GM23338 (cell line): Measurements from ENCODE around the gene KCTD7. TPM values are rescaled to one million over a fixed set of nuclear protein-coding genes. Genes with fewer than 3 reads are reported as not detected.

Source experiments
- ATAC-seq: fragments of 200-7000 bp; cut with Tn5 transposase; 3 replicates; pipeline ENCODE4 v1.9.1; 2020
- DNase-seq: peaks from one replicate; pipeline ENCODE4 v3.0.0-alpha.2; 2015; ENCODE audit warnings: low spot score
- H2AFZ ChIP-seq: fragments of 200-600 bp; sonication (generic); 2 replicates; pipeline ENCODE4 v1.8.0; 2016; ENCODE audit warnings: antibody characterized with exemption, mild to moderate bottlenecking, moderate library complexity
- H3F3A ChIP-seq: fragments of 200-600 bp; sonication (generic); replicated peaks from 2 replicates; pipeline ENCODE4 v1.8.0; 2017; ENCODE audit warnings: antibody characterized with exemption, mixed run types, low read depth
- H3K27ac ChIP-seq: fragments of 200-600 bp; sonication (generic); 2 replicates; pipeline ENCODE4 v1.6.1; 2016; ENCODE audit warnings: low read depth
- H3K27me3 ChIP-seq: fragments of 200-600 bp; sonication (generic); 2 replicates; pipeline ENCODE4 v1.8.0; 2016; ENCODE audit warnings: mild to moderate bottlenecking, mixed run types, moderate library complexity; ENCODE audit not compliant: insufficient read depth
- H3K36me3 ChIP-seq: fragments of 200-600 bp; sonication (generic); 2 replicates; pipeline ENCODE4 v1.8.0; 2016; ENCODE audit warnings: mild to moderate bottlenecking; ENCODE audit not compliant: insufficient read depth
- H3K4me1 ChIP-seq: fragments of 200-600 bp; sonication (generic); 2 replicates; pipeline ENCODE4 v1.8.0; 2016; ENCODE audit warnings: mild to moderate bottlenecking, moderate library complexity; ENCODE audit not compliant: insufficient read depth
- H3K4me2 ChIP-seq: fragments of 200-600 bp; sonication (generic); 2 replicates; pipeline ENCODE4 v1.7.1; 2017; ENCODE audit warnings: mixed run types
- H3K4me3 ChIP-seq: fragments of 200-600 bp; sonication (generic); 2 replicates; pipeline ENCODE4 v1.6.1; 2016; ENCODE audit warnings: mixed run types
- H3K79me2 ChIP-seq: fragments of 200-600 bp; sonication (generic); replicated peaks from 2 replicates; pipeline ENCODE4 v1.8.0; 2017; ENCODE audit warnings: mild to moderate bottlenecking; ENCODE audit not compliant: insufficient read depth
- H3K9me2 ChIP-seq: fragments of 200-600 bp; sonication (generic); 2 replicates; pipeline ENCODE4 v1.8.0; 2017; ENCODE audit not compliant: insufficient read depth
- H4K20me1 ChIP-seq: fragments of 200-600 bp; sonication (generic); replicated peaks from 2 replicates; pipeline ENCODE4 v1.8.0; 2017; ENCODE audit warnings: mild to moderate bottlenecking; ENCODE audit not compliant: insufficient read depth
- H3K27ac Mint-ChIP-seq: 2 replicates; pipeline ENCODE4 v1.8.0; 2020; ENCODE audit warnings: inconsistent platforms, mild to moderate bottlenecking, moderate library complexity, mixed read lengths
- H3K27me3 Mint-ChIP-seq: 3 replicates; pipeline ENCODE4 v1.8.0; 2022; ENCODE audit warnings: low read depth, mild to moderate bottlenecking, moderate library complexity, mixed read lengths, inconsistent platforms; ENCODE audit not compliant: insufficient read depth, poor library complexity
- H3K36me3 Mint-ChIP-seq: 3 replicates; pipeline ENCODE4 v1.8.0; 2021; ENCODE audit warnings: low read depth, mild to moderate bottlenecking, inconsistent platforms, moderate library complexity, mixed read lengths
- H3K4me1 Mint-ChIP-seq: 3 replicates; pipeline ENCODE4 v1.8.0; 2020; ENCODE audit warnings: mild to moderate bottlenecking, inconsistent platforms, mixed read lengths
- H3K4me3 Mint-ChIP-seq: 3 replicates; pipeline ENCODE4 v1.8.0; 2021; ENCODE audit warnings: moderate library complexity, mild to moderate bottlenecking, inconsistent platforms, mixed read lengths
- H3K9me3 Mint-ChIP-seq: 3 replicates; pipeline ENCODE4 v1.8.0; 2020; ENCODE audit warnings: moderate library complexity, mild to moderate bottlenecking, inconsistent platforms, mixed read lengths
- CREB1 ChIP-seq: fragments of 250-450 bp; sonication (Bioruptor Pico); IDR thresholded peaks from 2 replicates; pipeline ENCODE4 v1.5.0; 2020; ENCODE audit warnings: low read depth, mild to moderate bottlenecking, moderate library complexity
- CTCF ChIP-seq, 2 experiments: fragments of 200-600 bp in 1 of 2; sonication (generic) in 1 of 2; conservative IDR thresholded peaks; 2 replicates each; pipeline versions ENCODE4 v1.5.1 to v1.6.1; 2016 to 2017; ENCODE audit warnings: antibody characterized with exemption in 2 of 2, low read depth in 2 of 2, mild to moderate bottlenecking in 2 of 2, moderate library complexity in 1 of 2
- ETS1 ChIP-seq: IDR thresholded peaks from 2 replicates; pipeline ENCODE4 v1.6.1; 2016; ENCODE audit warnings: antibody characterized with exemption
- EZH2phosphoT487 ChIP-seq: fragments of 200-600 bp; sonication (generic); IDR thresholded peaks from one replicate; pipeline ENCODE4 v1.8.1; 2018; ENCODE audit warnings: antibody characterized with exemption; ENCODE audit not compliant: unreplicated experiment
- JUNB ChIP-seq: IDR thresholded peaks from one replicate; pipeline ENCODE4 v1.6.1; 2016; ENCODE audit warnings: antibody characterized with exemption; ENCODE audit not compliant: unreplicated experiment
- NANOG ChIP-seq: IDR thresholded peaks from 2 replicates; pipeline ENCODE4 v1.6.1; 2016; ENCODE audit warnings: antibody characterized with exemption, borderline replicate concordance
- POLR2AphosphoS5 ChIP-seq: IDR thresholded peaks from 2 replicates; pipeline ENCODE4 v1.6.1; 2016; ENCODE audit warnings: antibody characterized with exemption, low read depth
- REST ChIP-seq: IDR thresholded peaks from one replicate; pipeline ENCODE4 v1.6.1; 2018; ENCODE audit warnings: antibody characterized with exemption; ENCODE audit not compliant: unreplicated experiment
- STAT1 ChIP-seq: IDR thresholded peaks from one replicate; pipeline ENCODE4 v1.6.1; 2016; ENCODE audit warnings: antibody characterized with exemption; ENCODE audit not compliant: unreplicated experiment
- ZNF114 ChIP-seq: fragments of 250-450 bp; sonication (Bioruptor Pico); IDR thresholded peaks from 2 replicates; pipeline ENCODE4 v1.5.0; 2020; ENCODE audit warnings: mild to moderate bottlenecking, moderate library complexity
- ZNF331 ChIP-seq: fragments of 250-450 bp; sonication (Bioruptor Pico); IDR thresholded peaks from 2 replicates; pipeline ENCODE4 v1.5.0; 2020; ENCODE audit warnings: low read depth, mild to moderate bottlenecking, moderate library complexity
- polyA plus RNA-seq: library from polyadenylated mRNA; unstranded; fragments of >200 nt; fragmentation: Nextera tagmentation; extraction: Ambion mirVana; gene quantifications from 2 replicates; pipeline ENCODE4 v1.2.1, GENCODE V29; 2016
- total RNA-seq: library from RNA; depleted of rRNA; stranded (reverse); fragments of >200 nt; shearing (Covaris generic); gene quantifications from 2 replicates; pipeline ENCODE4 v1.2.3, GENCODE V29; 2014

KCTD7 gene
- total and polyA plus RNA-seq, 2 experiments from 2014 or later = 3.7 to 21.0 TPM

- no peak for ATAC-seq
- Mint-ChIP-seq H3K9me3 (peaks cover 34% of the 10 kb centered on the region), H3K27me3 (peaks cover 2% of the 10 kb centered on the region)
These were observed 11.4 kb upstream of the KCTD7 start for GRCh38 chr7:66617295-66617694.

More at GRCh38 chr7:66617295-66617694, 11.4 kb upstream of the KCTD7 start:
- Histone ChIP-seq H2AFZ (peak overlapping the region; percentile 65; the same call in 1 of the 2 replicates), H3K79me2 (no peaks in the 10 kb centered on the region), H3K4me2 (no peak overlapping the region), H3K4me1 (peaks cover 20% of the 10 kb centered on the region), H3K36me3 (no peaks in the 10 kb centered on the region), H3F3A (peaks cover 25% of the 10 kb centered on the region), H4K20me1 (no peaks in the 10 kb centered on the region), H3K9me2 (no peaks in the 10 kb centered on the region), H3K27ac (peak overlapping the region; percentile 61), H3K4me3 (no peak overlapping the region), H3K27me3 (no peaks in the 10 kb centered on the region)
- DNase-seq = no peak
- TF ChIP-seq CTCF (conservative IDR thresholded peaks at IDR 0.05; ENCODE audit: low read depth in 2 of 2) (no peak), NANOG (no peak), ETS1 (no peak), ZNF114 (CRISPR knock-in tag) (no peak), CREB1 (no peak), ZNF331 (CRISPR knock-in tag) (no peak), STAT1 (no peak), EZH2phosphoT487 (no peak), REST (no peak), JUNB (no peak), POLR2AphosphoS5 (no peak)
- Mint-ChIP-seq H3K27ac (no peak overlapping the region), H3K4me1 (peaks cover 20% of the 10 kb centered on the region), H3K36me3 (peaks cover 14% of the 10 kb centered on the region), H3K4me3 (no peak overlapping the region)
